ENCODE data around the gene RASAL3. TPM values are rescaled to one million over a fixed set of nuclear protein-coding genes. Genes with fewer than 3 reads are reported as not detected.

RASAL3 gene
- total and polyA plus RNA-seq, 2 of the 8 experiments (the other 6 are each of a cell fraction or from before 2014, with no cell fraction given), result 0.19 to 0.63 TPM

DNA sequence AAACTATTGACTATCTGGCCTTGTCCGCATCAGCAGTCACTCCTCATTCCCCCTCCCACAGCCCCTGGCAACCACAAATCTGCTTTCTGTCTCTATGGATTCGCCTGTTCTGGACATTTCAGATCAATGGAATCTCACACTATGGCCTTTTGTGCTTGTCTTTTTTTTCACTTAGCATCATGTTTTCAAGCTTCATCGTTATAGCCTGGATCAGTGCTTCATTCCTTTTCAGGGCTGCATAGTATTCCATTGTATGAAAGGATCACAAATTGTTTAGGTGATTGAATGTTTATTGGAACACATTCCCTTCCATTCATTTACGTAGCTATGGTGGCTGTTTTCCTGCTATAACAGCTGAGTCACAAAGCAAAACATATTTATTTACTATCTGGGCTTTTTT lies 22.7 kb upstream of the RASAL3 start (continued):
- no peak for TF ChIP-seq ZNF274 (IDR thresholded peaks at IDR 0.05; ENCODE audit: borderline replicate concordance, extremely low read depth, low read length)
- TF ChIP-seq, protein P1, sequence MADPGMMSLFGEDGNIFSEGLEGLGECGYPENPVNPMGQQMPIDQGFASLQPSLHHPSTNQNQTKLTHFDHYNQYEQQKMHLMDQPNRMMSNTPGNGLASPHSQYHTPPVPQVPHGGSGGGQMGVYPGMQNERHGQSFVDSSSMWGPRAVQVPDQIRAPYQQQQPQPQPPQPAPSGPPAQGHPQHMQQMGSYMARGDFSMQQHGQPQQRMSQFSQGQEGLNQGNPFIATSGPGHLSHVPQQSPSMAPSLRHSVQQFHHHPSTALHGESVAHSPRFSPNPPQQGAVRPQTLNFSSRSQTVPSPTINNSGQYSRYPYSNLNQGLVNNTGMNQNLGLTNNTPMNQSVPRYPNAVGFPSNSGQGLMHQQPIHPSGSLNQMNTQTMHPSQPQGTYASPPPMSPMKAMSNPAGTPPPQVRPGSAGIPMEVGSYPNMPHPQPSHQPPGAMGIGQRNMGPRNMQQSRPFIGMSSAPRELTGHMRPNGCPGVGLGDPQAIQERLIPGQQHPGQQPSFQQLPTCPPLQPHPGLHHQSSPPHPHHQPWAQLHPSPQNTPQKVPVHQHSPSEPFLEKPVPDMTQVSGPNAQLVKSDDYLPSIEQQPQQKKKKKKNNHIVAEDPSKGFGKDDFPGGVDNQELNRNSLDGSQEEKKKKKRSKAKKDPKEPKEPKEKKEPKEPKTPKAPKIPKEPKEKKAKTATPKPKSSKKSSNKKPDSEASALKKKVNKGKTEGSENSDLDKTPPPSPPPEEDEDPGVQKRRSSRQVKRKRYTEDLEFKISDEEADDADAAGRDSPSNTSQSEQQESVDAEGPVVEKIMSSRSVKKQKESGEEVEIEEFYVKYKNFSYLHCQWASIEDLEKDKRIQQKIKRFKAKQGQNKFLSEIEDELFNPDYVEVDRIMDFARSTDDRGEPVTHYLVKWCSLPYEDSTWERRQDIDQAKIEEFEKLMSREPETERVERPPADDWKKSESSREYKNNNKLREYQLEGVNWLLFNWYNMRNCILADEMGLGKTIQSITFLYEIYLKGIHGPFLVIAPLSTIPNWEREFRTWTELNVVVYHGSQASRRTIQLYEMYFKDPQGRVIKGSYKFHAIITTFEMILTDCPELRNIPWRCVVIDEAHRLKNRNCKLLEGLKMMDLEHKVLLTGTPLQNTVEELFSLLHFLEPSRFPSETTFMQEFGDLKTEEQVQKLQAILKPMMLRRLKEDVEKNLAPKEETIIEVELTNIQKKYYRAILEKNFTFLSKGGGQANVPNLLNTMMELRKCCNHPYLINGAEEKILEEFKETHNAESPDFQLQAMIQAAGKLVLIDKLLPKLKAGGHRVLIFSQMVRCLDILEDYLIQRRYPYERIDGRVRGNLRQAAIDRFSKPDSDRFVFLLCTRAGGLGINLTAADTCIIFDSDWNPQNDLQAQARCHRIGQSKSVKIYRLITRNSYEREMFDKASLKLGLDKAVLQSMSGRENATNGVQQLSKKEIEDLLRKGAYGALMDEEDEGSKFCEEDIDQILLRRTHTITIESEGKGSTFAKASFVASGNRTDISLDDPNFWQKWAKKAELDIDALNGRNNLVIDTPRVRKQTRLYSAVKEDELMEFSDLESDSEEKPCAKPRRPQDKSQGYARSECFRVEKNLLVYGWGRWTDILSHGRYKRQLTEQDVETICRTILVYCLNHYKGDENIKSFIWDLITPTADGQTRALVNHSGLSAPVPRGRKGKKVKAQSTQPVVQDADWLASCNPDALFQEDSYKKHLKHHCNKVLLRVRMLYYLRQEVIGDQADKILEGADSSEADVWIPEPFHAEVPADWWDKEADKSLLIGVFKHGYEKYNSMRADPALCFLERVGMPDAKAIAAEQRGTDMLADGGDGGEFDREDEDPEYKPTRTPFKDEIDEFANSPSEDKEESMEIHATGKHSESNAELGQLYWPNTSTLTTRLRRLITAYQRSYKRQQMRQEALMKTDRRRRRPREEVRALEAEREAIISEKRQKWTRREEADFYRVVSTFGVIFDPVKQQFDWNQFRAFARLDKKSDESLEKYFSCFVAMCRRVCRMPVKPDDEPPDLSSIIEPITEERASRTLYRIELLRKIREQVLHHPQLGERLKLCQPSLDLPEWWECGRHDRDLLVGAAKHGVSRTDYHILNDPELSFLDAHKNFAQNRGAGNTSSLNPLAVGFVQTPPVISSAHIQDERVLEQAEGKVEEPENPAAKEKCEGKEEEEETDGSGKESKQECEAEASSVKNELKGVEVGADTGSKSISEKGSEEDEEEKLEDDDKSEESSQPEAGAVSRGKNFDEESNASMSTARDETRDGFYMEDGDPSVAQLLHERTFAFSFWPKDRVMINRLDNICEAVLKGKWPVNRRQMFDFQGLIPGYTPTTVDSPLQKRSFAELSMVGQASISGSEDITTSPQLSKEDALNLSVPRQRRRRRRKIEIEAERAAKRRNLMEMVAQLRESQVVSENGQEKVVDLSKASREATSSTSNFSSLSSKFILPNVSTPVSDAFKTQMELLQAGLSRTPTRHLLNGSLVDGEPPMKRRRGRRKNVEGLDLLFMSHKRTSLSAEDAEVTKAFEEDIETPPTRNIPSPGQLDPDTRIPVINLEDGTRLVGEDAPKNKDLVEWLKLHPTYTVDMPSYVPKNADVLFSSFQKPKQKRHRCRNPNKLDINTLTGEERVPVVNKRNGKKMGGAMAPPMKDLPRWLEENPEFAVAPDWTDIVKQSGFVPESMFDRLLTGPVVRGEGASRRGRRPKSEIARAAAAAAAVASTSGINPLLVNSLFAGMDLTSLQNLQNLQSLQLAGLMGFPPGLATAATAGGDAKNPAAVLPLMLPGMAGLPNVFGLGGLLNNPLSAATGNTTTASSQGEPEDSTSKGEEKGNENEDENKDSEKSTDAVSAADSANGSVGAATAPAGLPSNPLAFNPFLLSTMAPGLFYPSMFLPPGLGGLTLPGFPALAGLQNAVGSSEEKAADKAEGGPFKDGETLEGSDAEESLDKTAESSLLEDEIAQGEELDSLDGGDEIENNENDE (IDR thresholded peaks at IDR 0.05; ENCODE audit: insufficient replicate concordance, low read length), result no peak
- TF ChIP-seq RNF2 (IDR thresholded peaks at IDR 0.05; ENCODE audit: borderline replicate concordance, low read depth, low read length, missing control alignments, poor library complexity, severe bottlenecking), result no peak
- TF ChIP-seq, protein P2, sequence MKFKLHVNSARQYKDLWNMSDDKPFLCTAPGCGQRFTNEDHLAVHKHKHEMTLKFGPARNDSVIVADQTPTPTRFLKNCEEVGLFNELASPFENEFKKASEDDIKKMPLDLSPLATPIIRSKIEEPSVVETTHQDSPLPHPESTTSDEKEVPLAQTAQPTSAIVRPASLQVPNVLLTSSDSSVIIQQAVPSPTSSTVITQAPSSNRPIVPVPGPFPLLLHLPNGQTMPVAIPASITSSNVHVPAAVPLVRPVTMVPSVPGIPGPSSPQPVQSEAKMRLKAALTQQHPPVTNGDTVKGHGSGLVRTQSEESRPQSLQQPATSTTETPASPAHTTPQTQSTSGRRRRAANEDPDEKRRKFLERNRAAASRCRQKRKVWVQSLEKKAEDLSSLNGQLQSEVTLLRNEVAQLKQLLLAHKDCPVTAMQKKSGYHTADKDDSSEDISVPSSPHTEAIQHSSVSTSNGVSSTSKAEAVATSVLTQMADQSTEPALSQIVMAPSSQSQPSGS (IDR thresholded peaks at IDR 0.05; ENCODE audit: low read length), result no peak
- no peak for TF ChIP-seq NANOG (IDR thresholded peaks at IDR 0.05; ENCODE audit: insufficient read depth, low read depth, low read length, poor library complexity, severe bottlenecking)

Data from H1 (cell line).